ENCODE results near the gene PCDHA3.

DNA sequence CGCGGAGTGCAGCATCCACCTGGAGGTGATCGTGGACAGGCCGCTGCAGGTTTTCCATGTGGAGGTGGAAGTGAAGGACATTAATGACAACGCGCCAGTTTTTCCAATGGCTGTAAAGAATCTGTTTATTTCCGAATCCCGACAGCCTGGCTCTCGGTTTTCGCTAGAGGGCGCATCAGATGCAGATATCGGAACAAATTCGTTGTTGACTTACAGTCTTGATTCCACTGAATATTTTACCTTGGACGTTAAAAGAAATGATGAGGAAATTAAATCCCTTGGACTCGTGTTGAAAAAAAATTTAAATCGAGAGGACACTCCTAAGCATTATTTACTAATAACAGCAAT, 611 bp downstream of the PCDHA3 start:
- TF ChIP-seq, protein P1, sequence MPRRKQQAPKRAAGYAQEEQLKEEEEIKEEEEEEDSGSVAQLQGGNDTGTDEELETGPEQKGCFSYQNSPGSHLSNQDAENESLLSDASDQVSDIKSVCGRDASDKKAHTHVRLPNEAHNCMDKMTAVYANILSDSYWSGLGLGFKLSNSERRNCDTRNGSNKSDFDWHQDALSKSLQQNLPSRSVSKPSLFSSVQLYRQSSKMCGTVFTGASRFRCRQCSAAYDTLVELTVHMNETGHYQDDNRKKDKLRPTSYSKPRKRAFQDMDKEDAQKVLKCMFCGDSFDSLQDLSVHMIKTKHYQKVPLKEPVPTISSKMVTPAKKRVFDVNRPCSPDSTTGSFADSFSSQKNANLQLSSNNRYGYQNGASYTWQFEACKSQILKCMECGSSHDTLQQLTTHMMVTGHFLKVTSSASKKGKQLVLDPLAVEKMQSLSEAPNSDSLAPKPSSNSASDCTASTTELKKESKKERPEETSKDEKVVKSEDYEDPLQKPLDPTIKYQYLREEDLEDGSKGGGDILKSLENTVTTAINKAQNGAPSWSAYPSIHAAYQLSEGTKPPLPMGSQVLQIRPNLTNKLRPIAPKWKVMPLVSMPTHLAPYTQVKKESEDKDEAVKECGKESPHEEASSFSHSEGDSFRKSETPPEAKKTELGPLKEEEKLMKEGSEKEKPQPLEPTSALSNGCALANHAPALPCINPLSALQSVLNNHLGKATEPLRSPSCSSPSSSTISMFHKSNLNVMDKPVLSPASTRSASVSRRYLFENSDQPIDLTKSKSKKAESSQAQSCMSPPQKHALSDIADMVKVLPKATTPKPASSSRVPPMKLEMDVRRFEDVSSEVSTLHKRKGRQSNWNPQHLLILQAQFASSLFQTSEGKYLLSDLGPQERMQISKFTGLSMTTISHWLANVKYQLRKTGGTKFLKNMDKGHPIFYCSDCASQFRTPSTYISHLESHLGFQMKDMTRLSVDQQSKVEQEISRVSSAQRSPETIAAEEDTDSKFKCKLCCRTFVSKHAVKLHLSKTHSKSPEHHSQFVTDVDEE (CRISPR knock-in tag; IDR thresholded peaks at IDR 0.05) = no peak
- no peak for TF ChIP-seq ZNF70 (CRISPR knock-in tag; IDR thresholded peaks at IDR 0.05)
- TF ChIP-seq, protein P2, sequence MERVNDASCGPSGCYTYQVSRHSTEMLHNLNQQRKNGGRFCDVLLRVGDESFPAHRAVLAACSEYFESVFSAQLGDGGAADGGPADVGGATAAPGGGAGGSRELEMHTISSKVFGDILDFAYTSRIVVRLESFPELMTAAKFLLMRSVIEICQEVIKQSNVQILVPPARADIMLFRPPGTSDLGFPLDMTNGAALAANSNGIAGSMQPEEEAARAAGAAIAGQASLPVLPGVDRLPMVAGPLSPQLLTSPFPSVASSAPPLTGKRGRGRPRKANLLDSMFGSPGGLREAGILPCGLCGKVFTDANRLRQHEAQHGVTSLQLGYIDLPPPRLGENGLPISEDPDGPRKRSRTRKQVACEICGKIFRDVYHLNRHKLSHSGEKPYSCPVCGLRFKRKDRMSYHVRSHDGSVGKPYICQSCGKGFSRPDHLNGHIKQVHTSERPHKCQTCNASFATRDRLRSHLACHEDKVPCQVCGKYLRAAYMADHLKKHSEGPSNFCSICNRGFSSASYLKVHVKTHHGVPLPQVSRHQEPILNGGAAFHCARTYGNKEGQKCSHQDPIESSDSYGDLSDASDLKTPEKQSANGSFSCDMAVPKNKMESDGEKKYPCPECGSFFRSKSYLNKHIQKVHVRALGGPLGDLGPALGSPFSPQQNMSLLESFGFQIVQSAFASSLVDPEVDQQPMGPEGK (CRISPR knock-in tag; IDR thresholded peaks at IDR 0.05; ENCODE audit: borderline replicate concordance) = no peak
- TF ChIP-seq ZFP3 (CRISPR knock-in tag; IDR thresholded peaks at IDR 0.05) = no peak
- no peak for TF ChIP-seq ISL1 (CRISPR knock-in tag; IDR thresholded peaks at IDR 0.05)
- no peak for TF ChIP-seq ARNTL (CRISPR knock-in tag; IDR thresholded peaks at IDR 0.05; ENCODE audit: borderline replicate concordance, low read depth)
- no peak for TF ChIP-seq PPARA (CRISPR knock-in tag; IDR thresholded peaks at IDR 0.05; ENCODE audit: borderline replicate concordance)
- no peak for TF ChIP-seq ZNF8 (CRISPR knock-in tag; IDR thresholded peaks at IDR 0.05)
